Liver (tissue), 2 donors: ENCODE measurements around the gene SYNPO2.

ENCODE experiments used
- YY1 ChIP-seq: IDR thresholded peaks from 2 replicates; pipeline ENCODE4 v1.6.1; 2016; ENCODE audit warnings: antibody characterized with exemption, mild to moderate bottlenecking
- TF ChIP-seq, protein P1 (sequence below): fragments of 150-350 bp; IDR thresholded peaks from 2 replicates; pipeline ENCODE4 v1.5.1; 2017; ENCODE audit warnings: improper control_type of control experiment, low read depth, low read length; ENCODE audit not compliant: missing input control
- TF ChIP-seq, protein P2 (sequence below): IDR thresholded peaks from 2 replicates; pipeline ENCODE4 v1.6.1; 2016; ENCODE audit warnings: antibody characterized with exemption, mild to moderate bottlenecking
- donor health status: healthy.

DNA sequence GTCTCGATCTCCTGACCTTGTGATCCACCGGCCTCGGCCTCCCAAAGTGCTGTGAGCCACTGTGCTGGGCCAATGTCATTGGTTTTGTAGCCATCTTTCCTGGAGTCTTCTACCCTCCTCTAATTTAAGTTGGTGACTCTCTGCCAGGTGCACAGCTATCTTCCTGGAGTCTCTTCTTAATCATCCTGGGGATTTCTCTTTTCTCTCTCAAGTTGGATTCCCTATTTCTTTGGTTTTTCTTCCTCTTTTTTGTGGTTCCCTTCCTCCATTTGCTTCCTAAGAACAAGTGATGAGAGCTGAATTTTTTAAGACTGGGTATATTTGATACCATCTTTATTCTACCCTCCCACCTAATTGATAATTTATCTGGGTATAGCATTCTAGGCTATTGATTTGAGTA is 113.8 kb downstream of the SYNPO2 start:
- no peak for TF ChIP-seq YY1
- TF ChIP-seq, protein P1, sequence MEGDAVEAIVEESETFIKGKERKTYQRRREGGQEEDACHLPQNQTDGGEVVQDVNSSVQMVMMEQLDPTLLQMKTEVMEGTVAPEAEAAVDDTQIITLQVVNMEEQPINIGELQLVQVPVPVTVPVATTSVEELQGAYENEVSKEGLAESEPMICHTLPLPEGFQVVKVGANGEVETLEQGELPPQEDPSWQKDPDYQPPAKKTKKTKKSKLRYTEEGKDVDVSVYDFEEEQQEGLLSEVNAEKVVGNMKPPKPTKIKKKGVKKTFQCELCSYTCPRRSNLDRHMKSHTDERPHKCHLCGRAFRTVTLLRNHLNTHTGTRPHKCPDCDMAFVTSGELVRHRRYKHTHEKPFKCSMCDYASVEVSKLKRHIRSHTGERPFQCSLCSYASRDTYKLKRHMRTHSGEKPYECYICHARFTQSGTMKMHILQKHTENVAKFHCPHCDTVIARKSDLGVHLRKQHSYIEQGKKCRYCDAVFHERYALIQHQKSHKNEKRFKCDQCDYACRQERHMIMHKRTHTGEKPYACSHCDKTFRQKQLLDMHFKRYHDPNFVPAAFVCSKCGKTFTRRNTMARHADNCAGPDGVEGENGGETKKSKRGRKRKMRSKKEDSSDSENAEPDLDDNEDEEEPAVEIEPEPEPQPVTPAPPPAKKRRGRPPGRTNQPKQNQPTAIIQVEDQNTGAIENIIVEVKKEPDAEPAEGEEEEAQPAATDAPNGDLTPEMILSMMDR = no peak
- TF ChIP-seq, protein P2, sequence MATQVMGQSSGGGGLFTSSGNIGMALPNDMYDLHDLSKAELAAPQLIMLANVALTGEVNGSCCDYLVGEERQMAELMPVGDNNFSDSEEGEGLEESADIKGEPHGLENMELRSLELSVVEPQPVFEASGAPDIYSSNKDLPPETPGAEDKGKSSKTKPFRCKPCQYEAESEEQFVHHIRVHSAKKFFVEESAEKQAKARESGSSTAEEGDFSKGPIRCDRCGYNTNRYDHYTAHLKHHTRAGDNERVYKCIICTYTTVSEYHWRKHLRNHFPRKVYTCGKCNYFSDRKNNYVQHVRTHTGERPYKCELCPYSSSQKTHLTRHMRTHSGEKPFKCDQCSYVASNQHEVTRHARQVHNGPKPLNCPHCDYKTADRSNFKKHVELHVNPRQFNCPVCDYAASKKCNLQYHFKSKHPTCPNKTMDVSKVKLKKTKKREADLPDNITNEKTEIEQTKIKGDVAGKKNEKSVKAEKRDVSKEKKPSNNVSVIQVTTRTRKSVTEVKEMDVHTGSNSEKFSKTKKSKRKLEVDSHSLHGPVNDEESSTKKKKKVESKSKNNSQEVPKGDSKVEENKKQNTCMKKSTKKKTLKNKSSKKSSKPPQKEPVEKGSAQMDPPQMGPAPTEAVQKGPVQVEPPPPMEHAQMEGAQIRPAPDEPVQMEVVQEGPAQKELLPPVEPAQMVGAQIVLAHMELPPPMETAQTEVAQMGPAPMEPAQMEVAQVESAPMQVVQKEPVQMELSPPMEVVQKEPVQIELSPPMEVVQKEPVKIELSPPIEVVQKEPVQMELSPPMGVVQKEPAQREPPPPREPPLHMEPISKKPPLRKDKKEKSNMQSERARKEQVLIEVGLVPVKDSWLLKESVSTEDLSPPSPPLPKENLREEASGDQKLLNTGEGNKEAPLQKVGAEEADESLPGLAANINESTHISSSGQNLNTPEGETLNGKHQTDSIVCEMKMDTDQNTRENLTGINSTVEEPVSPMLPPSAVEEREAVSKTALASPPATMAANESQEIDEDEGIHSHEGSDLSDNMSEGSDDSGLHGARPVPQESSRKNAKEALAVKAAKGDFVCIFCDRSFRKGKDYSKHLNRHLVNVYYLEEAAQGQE = no peak
